Hematopoietic multipotent progenitor cell treated with erythropoietin and hydrocortisone succinate and interleukin-3 and kit ligand, for 6 days (in vitro differentiated cells): ENCODE measurements around the gene JADE2.
"Not testable (repeated sequence)": the region's sequence is repeated elsewhere in the genome, so short reads cannot be mapped to it uniquely, and the experiment has no call there.

ENCODE experiments used
- DNase-seq: peaks from one replicate; pipeline ENCODE4 v3.0.0-alpha.2; 2015

JADE2 gene

GRCh38 chr5:134524826-134525682 is at the start of gene JADE2:
Gene JADE2, plus strand, starts transcription at chr5:134525670. Its CDS starts 10,188 bp downstream, at chr5:134535858.
- peak; percentile 89 for DNase-seq

GRCh38 chr5:134477462-134478245 is 47.8 kb upstream of the JADE2 start:
- peak; percentile 41 for DNase-seq

GRCh38 chr5:134479839-134480238 is 45.6 kb upstream of the JADE2 start:
- DNase-seq = no peak

- DNase-seq = no peak
Measured at GRCh38 chr5:134489227-134489944, 36.1 kb upstream of the JADE2 start.

GRCh38 chr5:134490255-134490924 is 35.1 kb upstream of the JADE2 start:
- DNase-seq = no peak

GRCh38 chr5:134490925-134491271 is 34.6 kb upstream of the JADE2 start:
- DNase-seq = no peak

GRCh38 chr5:134491841-134492442 is 33.5 kb upstream of the JADE2 start:
- DNase-seq = no peak

- DNase-seq = no peak
Measured at GRCh38 chr5:134492568-134492967, 32.9 kb upstream of the JADE2 start.

GRCh38 chr5:134493461-134494055 is 31.9 kb upstream of the JADE2 start:
- no peak for DNase-seq

GRCh38 chr5:134494780-134495179 is 30.7 kb upstream of the JADE2 start:
- no peak for DNase-seq

- not testable (repeated sequence) for DNase-seq
Measured at GRCh38 chr5:134499905-134500304, 25.6 kb upstream of the JADE2 start.

- DNase-seq = no peak
Measured at GRCh38 chr5:134500699-134501430, 24.6 kb upstream of the JADE2 start.

- DNase-seq = no peak
Measured at GRCh38 chr5:134502259-134502658, 23.2 kb upstream of the JADE2 start.

GRCh38 chr5:134503088-134503936 is 22.2 kb upstream of the JADE2 start:
- DNase-seq = peak; percentile 80

GRCh38 chr5:134503937-134504437 is 21.5 kb upstream of the JADE2 start:
- no peak for DNase-seq

- no peak for DNase-seq
Measured at GRCh38 chr5:134504629-134505300, 20.7 kb upstream of the JADE2 start.

- DNase-seq = peak; percentile 35
Measured at GRCh38 chr5:134506054-134507039, 19.1 kb upstream of the JADE2 start.

GRCh38 chr5:134507452-134507851 is 18.0 kb upstream of the JADE2 start:
- no peak for DNase-seq
